ENCODE results near the gene RUNX2.

GRCh38 chr6:45419571-45420082 lies 91.5 kb downstream of the RUNX2 start:
- TF ChIP-seq, protein P1, sequence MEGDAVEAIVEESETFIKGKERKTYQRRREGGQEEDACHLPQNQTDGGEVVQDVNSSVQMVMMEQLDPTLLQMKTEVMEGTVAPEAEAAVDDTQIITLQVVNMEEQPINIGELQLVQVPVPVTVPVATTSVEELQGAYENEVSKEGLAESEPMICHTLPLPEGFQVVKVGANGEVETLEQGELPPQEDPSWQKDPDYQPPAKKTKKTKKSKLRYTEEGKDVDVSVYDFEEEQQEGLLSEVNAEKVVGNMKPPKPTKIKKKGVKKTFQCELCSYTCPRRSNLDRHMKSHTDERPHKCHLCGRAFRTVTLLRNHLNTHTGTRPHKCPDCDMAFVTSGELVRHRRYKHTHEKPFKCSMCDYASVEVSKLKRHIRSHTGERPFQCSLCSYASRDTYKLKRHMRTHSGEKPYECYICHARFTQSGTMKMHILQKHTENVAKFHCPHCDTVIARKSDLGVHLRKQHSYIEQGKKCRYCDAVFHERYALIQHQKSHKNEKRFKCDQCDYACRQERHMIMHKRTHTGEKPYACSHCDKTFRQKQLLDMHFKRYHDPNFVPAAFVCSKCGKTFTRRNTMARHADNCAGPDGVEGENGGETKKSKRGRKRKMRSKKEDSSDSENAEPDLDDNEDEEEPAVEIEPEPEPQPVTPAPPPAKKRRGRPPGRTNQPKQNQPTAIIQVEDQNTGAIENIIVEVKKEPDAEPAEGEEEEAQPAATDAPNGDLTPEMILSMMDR (IDR thresholded peaks at IDR 0.05): peak in 2 of 7 experiments; percentile 17 to 36
- TF ChIP-seq POLR2A (IDR thresholded peaks at IDR 0.05) (no peak), EP300 (IDR thresholded peaks at IDR 0.05) (no peak), POLR2AphosphoS5 (IDR thresholded peaks at IDR 0.05) (no peak)

All from stomach (tissue), 4 donors.